ENCODE data around the gene BCL2. TPM values are rescaled to one million over a fixed set of nuclear protein-coding genes. Genes with fewer than 3 reads are reported as not detected.
"Not testable (repeated sequence)": the region's sequence is repeated elsewhere in the genome, so short reads cannot be mapped to it uniquely, and the experiment has no call there.

The BCL2 gene
- total RNA-seq, 1 donor: 4.2 TPM

- no peak overlapping the region for H3K4me3 ChIP-seq (ENCODE audit: low read depth, low read length)
- no peak for TF ChIP-seq CTCF (IDR thresholded peaks at IDR 0.05; ENCODE audit: insufficient read depth, low read length)
- peak; percentile 42 for DNase-seq (ENCODE audit: low read depth)
These were observed 78.8 kb downstream of the BCL2 start for GRCh38 chr18:63240531-63241316.

GRCh38 chr18:63238693-63239075, 80.9 kb downstream of the BCL2 start:
- H3K4me3 ChIP-seq (ENCODE audit: low read depth, low read length): no peak overlapping the region
- no peak for TF ChIP-seq CTCF (IDR thresholded peaks at IDR 0.05; ENCODE audit: insufficient read depth, low read length)

GRCh38 chr18:63237881-63238692, 81.5 kb downstream of the BCL2 start:
- peak; percentile 96 for DNase-seq (ENCODE audit: low read depth)
- TF ChIP-seq CTCF (IDR thresholded peaks at IDR 0.05; ENCODE audit: insufficient read depth, low read length): no peak
- H3K4me3 ChIP-seq (ENCODE audit: low read depth, low read length): peak overlapping the region; percentile 19

More at GRCh38 chr18:63238693-63239075, 80.9 kb downstream of the BCL2 start:
- DNase-seq (ENCODE audit: low read depth): no peak

- no peak overlapping the region for H3K4me3 ChIP-seq (ENCODE audit: low read depth, low read length)
- DNase-seq (ENCODE audit: low read depth): no peak
- TF ChIP-seq CTCF (IDR thresholded peaks at IDR 0.05; ENCODE audit: insufficient read depth, low read length): no peak
These were observed 82.4 kb downstream of the BCL2 start for GRCh38 chr18:63236921-63237846.

- H3K4me3 ChIP-seq (ENCODE audit: low read depth, low read length): no peak overlapping the region
- no peak for TF ChIP-seq CTCF (IDR thresholded peaks at IDR 0.05; ENCODE audit: insufficient read depth, low read length)
- DNase-seq (ENCODE audit: low read depth): no peak
These were observed 83.2 kb downstream of the BCL2 start for GRCh38 chr18:63236406-63236805.

GRCh38 chr18:63235920-63236319, 83.6 kb downstream of the BCL2 start:
- H3K4me3 ChIP-seq (ENCODE audit: low read depth, low read length); DNase-seq (ENCODE audit: low read depth): not testable (repeated sequence)
